H1 (cell line): ENCODE measurements around the gene PLCXD1.
"Not testable (repeated sequence)": the region's sequence is repeated elsewhere in the genome, so short reads cannot be mapped to it uniquely, and the experiment has no call there.

ENCODE experiments used
- ASH2L ChIP-seq: fragments of 200-600, 300-600 bp; sonication (generic); IDR thresholded peaks from one replicate; pipeline ENCODE4 v1.7.1; 2017; ENCODE audit warnings: low read length
- CEBPB ChIP-seq: IDR thresholded peaks from 2 replicates; pipeline ENCODE4 v1.6.1; 2012; ENCODE audit warnings: low read depth, low read length
- EP300 ChIP-seq, 2 experiments: IDR thresholded peaks; 1 replicate in 1 of 2; 2 replicates in 1 of 2; pipeline ENCODE4 v1.6.1; 2011 to 2012; ENCODE audit warnings: low read depth in 2 of 2, low read length in 2 of 2, mild to moderate bottlenecking in 2 of 2, borderline replicate concordance in 1 of 2, inconsistent platforms in 1 of 2, moderate library complexity in 1 of 2
- KDM5A ChIP-seq: fragments of 200-600 bp; IDR thresholded peaks from 2 replicates; pipeline ENCODE4 v1.7.1; 2012; ENCODE audit warnings: mild to moderate bottlenecking, low read length, inconsistent platforms, mixed read lengths
- POLR2A ChIP-seq, 2 experiments: IDR thresholded peaks; 1 replicate in 1 of 2; 2 replicates in 1 of 2; pipeline ENCODE4 v1.6.1; 2011; ENCODE audit warnings: low read depth in 2 of 2, low read length in 2 of 2, mild to moderate bottlenecking in 2 of 2; ENCODE audit errors: control extremely low read depth in 1 of 2
- POLR2AphosphoS5 ChIP-seq: IDR thresholded peaks from 2 replicates; pipeline ENCODE4 v1.6.1; 2011; ENCODE audit warnings: low read depth, low read length
- RAD21 ChIP-seq, 2 experiments: IDR thresholded peaks in 1 of 2; conservative IDR thresholded peaks in 1 of 2; 2 replicates each; pipeline ENCODE4 v1.6.1; 2011; ENCODE audit warnings: low read depth in 2 of 2, low read length in 2 of 2, improper control_type of control experiment in 1 of 2, inconsistent platforms in 1 of 2, mild to moderate bottlenecking in 1 of 2, moderate library complexity in 1 of 2
- RNF2 ChIP-seq: fragments of 200-900, 300-1000 bp; sonication (generic); IDR thresholded peaks from 2 replicates; pipeline ENCODE4 v1.7.1; 2016; ENCODE audit warnings: borderline replicate concordance, low read depth, mild to moderate bottlenecking, antibody characterized with exemption, low read length; ENCODE audit not compliant: poor library complexity, severe bottlenecking; ENCODE audit errors: missing control alignments
- RXRA ChIP-seq: IDR thresholded peaks from 2 replicates; pipeline ENCODE4 v1.6.1; 2011; ENCODE audit warnings: low read depth, mild to moderate bottlenecking, low read length, moderate library complexity; ENCODE audit not compliant: insufficient read depth
- TAF1 ChIP-seq: IDR thresholded peaks from 2 replicates; pipeline ENCODE4 v1.6.1; 2011; ENCODE audit warnings: mild to moderate bottlenecking, low read depth, low read length
- YY1 ChIP-seq: IDR thresholded peaks from 2 replicates; pipeline ENCODE4 v1.6.1; 2011; ENCODE audit warnings: low read depth, mild to moderate bottlenecking, low read length
- TF ChIP-seq, protein P1 (sequence below), 3 experiments: IDR thresholded peaks; 1 replicate in 2 of 3; 2 replicates in 1 of 3; pipeline versions ENCODE4 v1.5.1 to v1.6.1; 2011; ENCODE audit warnings: low read length in 3 of 3, mild to moderate bottlenecking in 3 of 3, inconsistent platforms in 2 of 3, low read depth in 1 of 3, moderate library complexity in 1 of 3; ENCODE audit not compliant: insufficient read depth in 1 of 3; ENCODE audit errors: control extremely low read depth in 1 of 3

DNA sequence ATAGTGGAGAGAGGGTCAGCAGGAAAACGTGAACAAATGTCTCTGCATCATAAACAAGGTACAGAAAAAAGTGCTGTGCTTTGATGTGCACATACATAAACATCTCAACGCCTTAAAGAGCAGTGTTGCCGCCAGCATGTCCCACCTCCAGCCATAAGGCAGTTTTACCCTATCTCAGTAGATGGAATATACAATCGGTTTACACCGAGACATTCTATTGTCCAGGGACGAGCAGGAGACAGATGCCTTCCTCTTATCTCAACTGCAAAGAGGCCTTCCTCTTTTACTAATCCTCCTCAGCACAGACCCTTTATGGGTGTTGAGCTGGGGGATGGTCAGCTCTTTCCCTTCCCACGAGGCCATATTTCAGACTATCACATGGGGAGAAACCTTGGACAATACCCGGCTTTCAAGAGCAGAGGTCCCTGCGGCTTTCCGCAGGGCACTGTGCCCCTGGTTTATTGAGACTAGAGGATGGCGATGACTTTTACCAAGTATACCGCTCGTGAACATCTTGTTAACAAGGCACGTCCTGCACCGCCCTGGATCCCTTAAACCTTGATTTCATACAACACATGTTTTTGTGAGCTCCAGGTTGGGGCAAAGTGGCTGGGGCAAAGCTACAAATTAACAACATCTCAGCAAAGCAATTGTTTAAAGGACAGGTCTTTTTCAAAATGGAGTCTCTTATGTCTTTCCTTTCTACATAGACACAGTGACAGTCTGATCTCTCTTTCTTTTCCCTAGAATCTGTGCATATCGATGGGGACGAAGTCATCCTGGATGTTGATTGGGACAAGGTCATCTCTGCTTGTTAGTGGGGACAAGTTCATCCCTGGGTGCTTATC lies 29.6 kb upstream of the PLCXD1 start:
- TF ChIP-seq, protein P1, sequence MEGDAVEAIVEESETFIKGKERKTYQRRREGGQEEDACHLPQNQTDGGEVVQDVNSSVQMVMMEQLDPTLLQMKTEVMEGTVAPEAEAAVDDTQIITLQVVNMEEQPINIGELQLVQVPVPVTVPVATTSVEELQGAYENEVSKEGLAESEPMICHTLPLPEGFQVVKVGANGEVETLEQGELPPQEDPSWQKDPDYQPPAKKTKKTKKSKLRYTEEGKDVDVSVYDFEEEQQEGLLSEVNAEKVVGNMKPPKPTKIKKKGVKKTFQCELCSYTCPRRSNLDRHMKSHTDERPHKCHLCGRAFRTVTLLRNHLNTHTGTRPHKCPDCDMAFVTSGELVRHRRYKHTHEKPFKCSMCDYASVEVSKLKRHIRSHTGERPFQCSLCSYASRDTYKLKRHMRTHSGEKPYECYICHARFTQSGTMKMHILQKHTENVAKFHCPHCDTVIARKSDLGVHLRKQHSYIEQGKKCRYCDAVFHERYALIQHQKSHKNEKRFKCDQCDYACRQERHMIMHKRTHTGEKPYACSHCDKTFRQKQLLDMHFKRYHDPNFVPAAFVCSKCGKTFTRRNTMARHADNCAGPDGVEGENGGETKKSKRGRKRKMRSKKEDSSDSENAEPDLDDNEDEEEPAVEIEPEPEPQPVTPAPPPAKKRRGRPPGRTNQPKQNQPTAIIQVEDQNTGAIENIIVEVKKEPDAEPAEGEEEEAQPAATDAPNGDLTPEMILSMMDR (IDR thresholded peaks at IDR 0.05; ENCODE audit: control extremely low read depth in 1 of 3, insufficient read depth in 1 of 3, low read depth in 1 of 3, low read length in 3 of 3) = not testable (repeated sequence)
- not testable (repeated sequence) for TF ChIP-seq RNF2; POLR2AphosphoS5; ASH2L; CEBPB; TAF1; RXRA; YY1; KDM5A; EP300 (IDR thresholded peaks at IDR 0.05; ENCODE audit: borderline replicate concordance in 1 of 2, low read depth in 2 of 2, low read length in 2 of 2); RAD21 (IDR thresholded peaks at IDR 0.05 in 1 of 2, conservative IDR thresholded peaks at IDR 0.05 in 1 of 2; ENCODE audit: low read depth in 2 of 2, low read length in 2 of 2); POLR2A (IDR thresholded peaks at IDR 0.05; ENCODE audit: control extremely low read depth in 1 of 2, low read depth in 2 of 2, low read length in 2 of 2)
